22Rv1 (cell line): Measurements from ENCODE around the gene RASSF7.

ENCODE experiments used
- ZFX ChIP-seq: fragments of 450-650 bp; IDR thresholded peaks from 2 replicates; pipeline ENCODE4 v1.6.1; 2017; ENCODE audit warnings: antibody characterized with exemption, borderline replicate concordance
- TF ChIP-seq, protein P1 (sequence below): fragments of 450-650 bp; IDR thresholded peaks from 2 replicates; pipeline ENCODE4 v1.5.1; 2017; ENCODE audit warnings: mild to moderate bottlenecking

DNA sequence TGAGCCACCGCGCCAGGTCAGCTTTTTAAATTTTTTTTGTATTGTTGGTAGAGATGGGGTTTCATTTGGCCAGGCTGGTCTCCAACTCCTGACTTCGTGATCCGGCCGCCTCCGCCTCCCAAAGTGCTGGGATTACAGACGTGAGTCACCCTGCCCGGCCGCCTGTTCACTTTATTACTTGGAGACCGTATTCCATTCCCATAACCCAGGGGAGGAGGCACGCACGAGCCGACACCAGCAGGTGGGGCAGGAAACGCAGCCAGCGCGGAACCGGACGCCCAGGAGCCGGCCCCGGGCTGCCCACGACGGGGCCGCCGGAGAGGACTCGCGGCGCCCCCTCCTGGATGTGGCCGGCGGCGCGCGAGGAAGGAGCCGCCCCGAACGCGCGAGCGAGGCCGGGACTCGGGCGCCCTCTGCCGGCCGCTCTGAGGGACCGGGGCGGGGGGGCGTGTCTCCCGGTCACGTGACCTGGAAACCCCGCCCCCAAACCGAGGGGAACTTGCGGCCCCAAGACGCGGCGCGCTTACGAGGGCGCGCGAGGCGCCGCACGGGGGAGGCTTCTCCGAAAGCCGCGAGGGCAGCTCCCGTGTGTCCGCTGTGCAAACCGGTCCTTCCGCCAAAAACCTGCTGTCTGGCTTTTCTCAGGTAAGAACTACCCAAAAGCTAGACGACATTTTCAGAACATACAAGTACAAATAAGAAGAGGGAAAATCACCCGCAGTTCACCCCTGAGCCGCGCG is 42.1 kb upstream of the RASSF7 start:
- TF ChIP-seq, protein P1, sequence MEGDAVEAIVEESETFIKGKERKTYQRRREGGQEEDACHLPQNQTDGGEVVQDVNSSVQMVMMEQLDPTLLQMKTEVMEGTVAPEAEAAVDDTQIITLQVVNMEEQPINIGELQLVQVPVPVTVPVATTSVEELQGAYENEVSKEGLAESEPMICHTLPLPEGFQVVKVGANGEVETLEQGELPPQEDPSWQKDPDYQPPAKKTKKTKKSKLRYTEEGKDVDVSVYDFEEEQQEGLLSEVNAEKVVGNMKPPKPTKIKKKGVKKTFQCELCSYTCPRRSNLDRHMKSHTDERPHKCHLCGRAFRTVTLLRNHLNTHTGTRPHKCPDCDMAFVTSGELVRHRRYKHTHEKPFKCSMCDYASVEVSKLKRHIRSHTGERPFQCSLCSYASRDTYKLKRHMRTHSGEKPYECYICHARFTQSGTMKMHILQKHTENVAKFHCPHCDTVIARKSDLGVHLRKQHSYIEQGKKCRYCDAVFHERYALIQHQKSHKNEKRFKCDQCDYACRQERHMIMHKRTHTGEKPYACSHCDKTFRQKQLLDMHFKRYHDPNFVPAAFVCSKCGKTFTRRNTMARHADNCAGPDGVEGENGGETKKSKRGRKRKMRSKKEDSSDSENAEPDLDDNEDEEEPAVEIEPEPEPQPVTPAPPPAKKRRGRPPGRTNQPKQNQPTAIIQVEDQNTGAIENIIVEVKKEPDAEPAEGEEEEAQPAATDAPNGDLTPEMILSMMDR, result peak; percentile 100
- no peak for TF ChIP-seq ZFX
